HUES48 (cell line): ENCODE measurements around the gene GPX5.

Experiments used
- H3K27ac ChIP-seq: one replicate; pipeline ENCODE4 v1.7.0; 2013; ENCODE audit warnings: low read depth, low read length, inconsistent platforms
- H3K27me3 ChIP-seq: 2 replicates; pipeline ENCODE4 v1.6.1; 2013; ENCODE audit warnings: mild to moderate bottlenecking, low read length; ENCODE audit not compliant: control insufficient read depth, insufficient read depth
- H3K36me3 ChIP-seq: 2 replicates; pipeline ENCODE4 v1.6.1; 2013; ENCODE audit warnings: low read length; ENCODE audit not compliant: control insufficient read depth, insufficient read depth
- H3K4me1 ChIP-seq: 2 replicates; pipeline ENCODE4 v1.6.1; 2013; ENCODE audit warnings: mild to moderate bottlenecking, low read length; ENCODE audit not compliant: control insufficient read depth, insufficient read depth
- H3K4me3 ChIP-seq: 2 replicates; pipeline ENCODE4 v1.5.1; 2013; ENCODE audit warnings: mild to moderate bottlenecking, low read depth, low read length
- H3K9ac ChIP-seq: 2 replicates; pipeline ENCODE4 v1.6.1; 2013; ENCODE audit warnings: mild to moderate bottlenecking, low read depth, low read length, moderate library complexity
- H3K9me3 ChIP-seq: 2 replicates; pipeline ENCODE4 v1.6.1; 2013; ENCODE audit warnings: low read length; ENCODE audit not compliant: control insufficient read depth, insufficient read depth

GPX5 gene, protein sequence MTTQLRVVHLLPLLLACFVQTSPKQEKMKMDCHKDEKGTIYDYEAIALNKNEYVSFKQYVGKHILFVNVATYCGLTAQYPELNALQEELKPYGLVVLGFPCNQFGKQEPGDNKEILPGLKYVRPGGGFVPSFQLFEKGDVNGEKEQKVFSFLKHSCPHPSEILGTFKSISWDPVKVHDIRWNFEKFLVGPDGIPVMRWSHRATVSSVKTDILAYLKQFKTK

DNA sequence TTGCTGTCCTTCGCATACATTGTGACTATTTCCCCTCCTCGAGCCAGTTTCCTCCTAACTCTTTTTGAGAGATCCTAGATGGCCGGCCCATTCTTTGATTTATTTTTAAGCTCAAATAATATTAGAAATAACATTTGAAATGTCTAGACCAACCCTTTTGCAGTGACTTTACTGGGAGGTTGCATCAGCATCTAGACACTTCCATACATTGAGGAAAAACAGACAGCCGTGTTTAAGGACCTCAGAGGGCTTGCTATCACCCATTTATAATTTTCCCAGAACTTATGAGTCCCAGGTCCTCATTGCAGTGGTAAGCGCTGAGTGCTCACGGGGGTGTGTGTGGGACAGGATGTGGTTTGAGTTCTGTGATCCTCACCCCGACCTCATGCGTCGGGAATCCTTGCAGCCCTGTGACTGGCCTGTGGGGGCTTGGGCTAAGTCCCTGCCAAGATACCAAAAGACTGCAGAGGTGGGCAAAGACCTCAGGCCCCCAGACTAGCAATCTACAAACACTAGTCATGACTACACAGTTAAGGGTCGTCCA is at the start of gene GPX5:
TSS of gene GPX5 (plus strand) at position 386 of the 544 bp plus-strand sequence. CDS start at position 519, 133 bp downstream.
- Histone ChIP-seq H3K9me3 (no peaks in the 10 kb centered on the region), H3K27ac (no peak within 1 kb of the TSS), H3K9ac (no peak within 1 kb of the TSS), H3K4me3 (no peak within 1 kb of the TSS), H3K27me3 (no peaks in the 10 kb centered on the region), H3K36me3 (no peaks in the 10 kb centered on the region), H3K4me1 (peaks cover under 1% of the 10 kb centered on the region; the same call in 1 of the 2 replicates)

DNA sequence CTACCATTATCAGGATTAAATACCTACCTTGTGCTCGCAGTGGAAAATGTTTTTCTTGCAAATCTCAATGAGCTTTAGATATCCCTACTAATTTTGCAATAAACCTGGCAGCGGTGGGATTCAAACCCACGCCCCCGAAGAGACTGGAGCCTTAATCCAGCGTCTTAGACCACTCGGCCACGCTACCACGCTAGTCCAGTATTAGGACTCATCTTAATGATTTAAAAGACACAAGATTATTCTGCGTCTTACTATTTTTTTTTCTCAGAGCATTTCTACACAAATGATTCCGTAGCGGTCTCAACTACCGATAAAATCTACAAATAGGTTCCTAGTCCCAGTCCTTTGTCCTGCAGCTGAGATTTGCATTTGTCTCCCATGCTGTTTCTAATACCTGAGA is 47.2 kb upstream of the GPX5 start:
- H3K27me3 ChIP-seq = peaks cover 16% of the 10 kb centered on the region
- H3K9me3 ChIP-seq = no peaks in the 10 kb centered on the region
- 0 out of 2 replicates have a peak overlapping the region, but pooled peaks have one; percentile 21 for H3K9ac ChIP-seq
- H3K4me3 ChIP-seq = peak overlapping the region; percentile 56
- no peaks in the 10 kb centered on the region for H3K4me1 ChIP-seq
- H3K27ac ChIP-seq = no peak overlapping the region
- H3K36me3 ChIP-seq = no peaks in the 10 kb centered on the region

DNA sequence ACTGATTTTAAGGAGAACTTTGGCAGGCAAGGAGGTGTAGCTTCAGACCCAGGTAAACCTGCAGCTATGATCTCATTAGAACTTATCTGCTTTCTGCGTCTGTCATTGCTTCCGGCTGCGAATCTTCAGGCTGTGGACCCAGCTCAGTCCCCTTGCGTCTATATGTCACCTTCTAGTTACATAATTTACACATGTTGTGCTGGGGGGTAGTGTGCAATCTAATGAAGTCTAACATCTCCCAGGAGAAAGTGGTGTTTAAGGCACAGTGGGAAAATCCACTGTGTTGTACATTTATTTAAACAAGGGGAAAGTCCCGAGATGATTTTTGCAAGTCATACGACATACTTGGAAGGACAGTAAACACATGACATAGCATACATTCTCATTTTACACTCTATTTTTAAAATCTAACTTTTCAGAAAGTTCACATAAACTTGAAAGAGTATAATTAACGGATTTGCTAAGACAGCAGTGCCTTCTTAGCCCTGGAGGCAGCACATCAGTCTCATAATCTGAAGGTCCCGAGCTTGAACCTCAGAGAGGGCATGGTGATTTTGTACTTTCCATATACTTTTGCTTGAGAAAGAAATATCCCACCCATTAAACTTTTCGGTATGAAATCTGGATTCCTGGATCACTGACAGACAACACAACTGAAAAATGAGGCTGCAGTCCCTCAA is 45.3 kb upstream of the GPX5 start:
- Histone ChIP-seq H3K9ac (no peak overlapping the region), H3K36me3 (no peaks in the 10 kb centered on the region), H3K4me3 (no peak overlapping the region), H3K27me3 (peaks cover 16% of the 10 kb centered on the region), H3K4me1 (no peaks in the 10 kb centered on the region), H3K27ac (no peak overlapping the region), H3K9me3 (no peaks in the 10 kb centered on the region)

DNA sequence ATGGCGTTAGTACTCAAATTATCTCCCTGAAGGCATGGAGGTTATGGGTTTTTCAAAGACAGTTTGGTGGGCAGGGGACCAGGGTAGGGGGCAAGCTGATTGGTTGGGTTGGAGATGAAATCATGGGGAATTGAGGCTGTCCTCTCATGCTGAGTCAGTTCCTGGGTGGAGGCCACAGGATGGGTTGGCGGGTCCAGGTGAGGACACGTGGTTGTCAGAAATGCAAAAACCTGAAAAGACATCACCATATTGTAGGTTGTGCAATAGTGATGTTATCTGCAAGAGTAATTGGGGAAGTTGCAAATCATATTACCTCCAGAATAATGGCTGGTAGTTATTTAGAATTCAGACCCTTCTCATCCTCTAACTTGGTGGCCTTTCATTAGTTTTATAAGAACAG is 40.2 kb upstream of the GPX5 start:
- H3K36me3 ChIP-seq = no peaks in the 10 kb centered on the region
- H3K27ac ChIP-seq = no peak overlapping the region
- H3K9me3 ChIP-seq = no peaks in the 10 kb centered on the region
- no peak overlapping the region for H3K4me3 ChIP-seq
- H3K9ac ChIP-seq = no peak overlapping the region
- H3K27me3 ChIP-seq = peaks cover 5% of the 10 kb centered on the region; the same call in 1 of the 2 replicates
- no peaks in the 10 kb centered on the region for H3K4me1 ChIP-seq

DNA sequence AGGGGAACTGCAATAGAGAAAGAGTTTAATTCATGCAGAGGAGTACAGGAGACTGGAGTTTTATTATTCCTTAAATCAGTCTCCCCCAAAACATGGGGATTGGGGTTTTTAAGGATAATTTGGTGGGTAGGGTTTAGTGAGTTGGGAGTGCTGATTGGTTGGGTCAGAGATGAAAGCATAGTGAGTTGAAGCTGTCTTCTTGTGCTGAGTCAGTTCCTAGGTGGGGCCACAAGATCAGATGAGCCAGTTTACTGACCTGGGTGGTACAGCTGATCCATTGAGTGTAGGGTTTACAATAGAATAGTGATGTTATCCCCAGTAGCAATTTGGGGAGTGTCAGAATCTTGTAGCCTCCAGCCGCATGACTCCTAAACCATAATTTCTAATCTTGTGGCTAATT is 39.1 kb upstream of the GPX5 start:
- no peaks in the 10 kb centered on the region for H3K27me3 ChIP-seq
- H3K9me3 ChIP-seq = no peaks in the 10 kb centered on the region
- no peaks in the 10 kb centered on the region for H3K36me3 ChIP-seq
- H3K4me3 ChIP-seq = no peak overlapping the region
- no peaks in the 10 kb centered on the region for H3K4me1 ChIP-seq
- no peak overlapping the region for H3K9ac ChIP-seq
- no peak overlapping the region for H3K27ac ChIP-seq

DNA sequence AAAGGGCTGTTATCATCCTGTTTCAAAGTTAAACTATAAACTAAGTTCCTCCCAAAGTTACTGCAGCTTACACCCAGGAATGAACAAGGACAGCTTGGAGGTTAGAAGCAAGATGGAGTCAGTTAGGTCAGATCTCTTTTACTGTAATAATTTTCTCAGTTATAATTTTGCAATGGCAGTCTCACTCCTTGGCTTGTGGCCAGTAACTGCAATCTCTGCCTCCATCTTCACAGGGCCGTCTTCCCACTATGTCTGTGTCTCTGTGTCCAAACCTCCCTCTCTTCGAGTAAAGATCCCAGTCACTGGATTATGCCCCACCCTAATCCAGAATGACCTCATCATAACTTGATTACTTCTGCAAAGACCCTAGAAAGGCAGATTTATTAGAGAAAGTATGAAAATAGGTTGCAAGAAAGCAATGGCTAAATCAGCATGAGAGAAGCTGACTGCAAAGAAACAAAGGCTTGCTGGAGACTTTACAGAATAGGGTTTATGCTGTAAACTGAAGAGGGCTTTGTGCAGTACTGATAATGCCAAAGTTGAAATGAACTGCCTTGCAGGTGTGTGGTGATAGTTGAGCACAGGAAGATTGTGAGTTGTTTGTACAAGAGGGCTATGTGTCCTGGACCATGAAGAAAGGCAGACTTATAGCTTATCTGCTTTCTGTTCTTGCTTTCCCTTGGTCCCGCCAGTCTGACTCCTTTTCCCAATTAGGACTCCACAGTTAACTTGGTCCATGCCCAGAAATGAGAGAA is 38.5 kb upstream of the GPX5 start:
- Histone ChIP-seq H3K9ac (no peak overlapping the region), H3K4me1 (peaks cover 4% of the 10 kb centered on the region; the same call in 1 of the 2 replicates), H3K4me3 (no peak overlapping the region), H3K9me3 (no peaks in the 10 kb centered on the region), H3K36me3 (no peaks in the 10 kb centered on the region), H3K27me3 (no peaks in the 10 kb centered on the region), H3K27ac (no peak overlapping the region)

DNA sequence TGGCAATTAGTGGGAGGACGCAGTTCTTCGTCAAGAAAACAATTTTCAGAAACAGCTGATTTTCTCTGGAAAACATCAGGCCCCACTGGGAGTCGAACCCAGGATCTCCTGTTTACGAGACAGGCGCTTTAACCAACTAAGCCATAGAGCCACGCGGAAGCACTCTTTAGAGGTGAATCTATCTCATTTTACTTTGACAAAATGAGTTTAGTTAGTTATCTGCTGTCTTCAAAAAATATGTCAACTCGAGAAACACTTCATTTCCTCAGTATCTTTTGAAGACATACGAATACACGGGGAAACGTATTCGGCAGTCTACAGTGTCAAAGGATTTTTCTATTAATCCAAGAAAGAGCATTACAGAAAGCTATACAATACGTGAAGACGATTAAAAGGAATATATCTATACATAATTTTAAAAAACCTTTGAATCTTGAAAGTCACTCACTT is 36.7 kb upstream of the GPX5 start:
- Histone ChIP-seq H3K4me1 (peaks cover 4% of the 10 kb centered on the region; the same call in 1 of the 2 replicates), H3K27ac (peak overlapping the region; percentile 61), H3K9me3 (no peaks in the 10 kb centered on the region), H3K27me3 (no peaks in the 10 kb centered on the region), H3K4me3 (peak overlapping the region; percentile 85), H3K36me3 (no peaks in the 10 kb centered on the region), H3K9ac (peak overlapping the region; percentile 47)

DNA sequence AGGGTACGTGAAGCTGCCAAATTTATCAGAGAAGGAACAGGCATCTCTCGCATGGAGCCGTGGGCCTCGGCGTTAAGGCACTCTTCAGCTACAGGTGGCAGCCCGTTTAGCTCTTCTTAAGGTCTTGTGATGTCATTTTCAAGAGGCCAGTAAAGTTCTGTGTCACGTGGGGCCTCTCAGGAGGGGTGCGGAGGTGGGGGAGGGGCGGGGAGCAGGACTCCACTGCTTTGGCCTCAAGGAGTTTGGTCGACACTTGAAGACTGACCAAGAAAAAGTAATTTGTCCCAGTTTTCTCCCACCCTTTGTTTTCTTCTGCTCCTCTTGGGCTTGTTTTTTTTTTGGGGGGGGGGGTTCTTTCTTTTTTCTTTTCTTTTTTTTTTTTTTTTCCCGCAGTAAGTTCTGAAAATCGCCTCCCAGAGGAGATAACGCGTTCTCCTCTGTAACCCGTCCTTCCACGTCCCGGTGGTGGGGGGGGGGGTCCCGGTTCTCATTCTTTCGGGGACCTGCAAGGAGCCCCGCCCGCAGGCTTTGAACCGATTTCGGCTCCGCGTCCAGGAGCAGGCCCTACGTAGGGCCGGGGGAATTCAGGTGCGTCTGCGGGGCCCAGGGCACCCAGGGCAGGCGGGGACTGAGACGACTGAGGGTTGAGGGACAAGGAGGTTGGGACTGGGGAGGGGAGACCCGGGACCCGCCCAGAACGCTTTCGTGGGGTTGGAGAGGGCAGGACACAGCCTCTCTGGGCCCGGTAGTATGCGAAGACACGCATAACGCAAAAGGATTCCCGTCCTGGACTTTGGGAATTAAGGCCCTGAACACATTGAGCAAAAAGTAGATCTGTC is 36.1 kb upstream of the GPX5 start:
- Histone ChIP-seq H3K4me3 (peak overlapping the region; percentile 85), H3K9ac (peak overlapping the region; percentile 71), H3K27ac (peak overlapping the region; percentile 75)

DNA sequence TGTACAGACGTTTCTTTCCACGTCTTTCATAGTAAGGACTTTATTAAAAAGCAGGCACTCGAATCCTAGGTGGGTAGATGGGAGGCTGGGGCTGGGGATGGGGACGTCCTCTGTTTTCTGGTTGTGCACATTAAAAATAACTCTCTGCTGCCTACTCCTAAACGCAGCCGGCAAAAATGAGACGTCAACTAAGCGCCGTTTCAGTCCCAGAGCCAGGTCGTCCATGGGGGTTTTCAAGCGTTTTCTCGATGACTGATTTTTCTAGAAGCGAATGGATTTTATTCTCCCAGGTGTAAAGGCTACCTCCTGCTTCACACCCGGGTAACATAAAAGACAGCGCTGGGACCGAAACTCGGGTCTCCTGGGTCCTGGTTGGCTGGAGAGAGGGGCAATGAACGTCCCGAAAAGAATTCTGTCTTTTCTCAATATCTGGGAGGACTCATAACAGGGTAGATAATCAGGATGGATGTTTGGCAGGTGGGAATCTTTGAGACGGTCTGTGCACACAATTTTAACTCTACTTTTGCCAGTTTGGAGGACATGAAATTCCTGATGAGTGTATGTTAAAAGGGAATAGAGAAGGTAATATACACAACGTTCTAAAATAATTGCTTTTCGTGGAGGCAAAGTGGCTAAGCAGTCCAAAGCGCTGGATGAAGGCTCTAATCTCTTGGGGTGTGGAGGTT is 35.3 kb upstream of the GPX5 start:
- H3K9me3 ChIP-seq = no peaks in the 10 kb centered on the region
- no peaks in the 10 kb centered on the region for H3K36me3 ChIP-seq
- H3K27me3 ChIP-seq = no peaks in the 10 kb centered on the region
- H3K4me3 ChIP-seq = peak overlapping the region; percentile 85
- peaks cover 4% of the 10 kb centered on the region; the same call in 1 of the 2 replicates for H3K4me1 ChIP-seq
- H3K27ac ChIP-seq = peak overlapping the region; percentile 75
- H3K9ac ChIP-seq = peak overlapping the region; percentile 71; the same call in 1 of the 2 replicates

More for the DNA sequence above, 36.1 kb upstream of the GPX5 start:
- no peaks in the 10 kb centered on the region for H3K36me3 ChIP-seq
- H3K9me3 ChIP-seq = no peaks in the 10 kb centered on the region
- peaks cover 4% of the 10 kb centered on the region; the same call in 1 of the 2 replicates for H3K4me1 ChIP-seq
- no peaks in the 10 kb centered on the region for H3K27me3 ChIP-seq

DNA sequence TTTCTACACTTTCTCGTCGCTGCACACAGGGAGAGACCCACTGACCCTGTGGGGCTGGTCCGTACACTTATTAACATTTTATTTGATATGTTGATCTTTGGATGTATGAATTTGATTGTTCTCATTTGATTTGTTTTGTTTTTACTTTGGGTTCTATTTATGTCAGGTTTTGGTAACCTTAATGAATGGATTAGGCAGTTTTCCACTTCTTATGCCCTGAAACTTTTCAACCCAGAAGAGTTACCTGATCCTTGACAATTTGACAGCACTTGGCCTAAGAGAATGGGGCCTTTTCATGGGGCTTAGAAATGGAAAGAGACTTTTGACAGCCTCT is 33.7 kb upstream of the GPX5 start:
- peaks cover 4% of the 10 kb centered on the region; the same call in 1 of the 2 replicates for H3K4me1 ChIP-seq
- H3K9me3 ChIP-seq = no peaks in the 10 kb centered on the region
- no peak overlapping the region for H3K9ac ChIP-seq
- no peaks in the 10 kb centered on the region for H3K27me3 ChIP-seq
- no peaks in the 10 kb centered on the region for H3K36me3 ChIP-seq
- no peak overlapping the region; the same call in 1 of the 2 replicates for H3K4me3 ChIP-seq
- no peak overlapping the region for H3K27ac ChIP-seq
